ENCODE measurements around the gene RHOC.

DNA sequence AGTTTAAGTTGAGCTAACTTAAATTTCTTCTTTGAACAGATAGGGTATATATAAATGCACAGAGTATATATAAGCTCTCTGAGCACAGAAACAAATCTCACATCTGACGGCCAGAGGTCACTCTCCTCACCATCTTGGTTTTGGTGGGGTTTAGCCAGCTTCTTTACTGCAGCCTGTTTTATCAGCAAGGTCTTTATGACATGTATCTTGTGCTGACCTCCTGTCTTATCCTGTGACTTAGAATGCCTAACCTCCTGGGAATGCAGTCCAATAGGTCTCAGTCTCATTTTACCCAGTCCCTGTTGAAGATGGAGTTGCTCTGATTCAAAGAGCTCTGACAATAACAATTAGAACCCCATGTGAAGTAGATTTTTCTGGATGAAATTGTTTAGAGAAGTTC lies 34.1 kb downstream of the RHOC start:
- TF ChIP-seq CTCF (IDR thresholded peaks at IDR 0.05) (no peak), POLR2AphosphoS5 (IDR thresholded peaks at IDR 0.05) (no peak)
